HG02763 (cell line): ENCODE measurements around the gene DIP2B.

Experiments used
- ATAC-seq: cut with Tn5 transposase; IDR thresholded peaks from one replicate; pipeline ENCODE4 v1.9.1; 2021; ENCODE audit warnings: mild to moderate bottlenecking, moderate library complexity; ENCODE audit not compliant: unreplicated experiment

DIP2B gene

GRCh38 chr12:50633955-50634354, 129.2 kb downstream of the DIP2B start:
- ATAC-seq = no peak

- no peak for ATAC-seq
These were observed 129.6 kb downstream of the DIP2B start for GRCh38 chr12:50634379-50634778.

- no peak for ATAC-seq
These were observed 130.6 kb downstream of the DIP2B start for GRCh38 chr12:50635364-50635763.

GRCh38 chr12:50635857-50636256, 131.1 kb downstream of the DIP2B start:
- no peak for ATAC-seq

- ATAC-seq = no peak
These were observed 131.7 kb downstream of the DIP2B start for GRCh38 chr12:50636505-50636904.

GRCh38 chr12:50637870-50638481, 133.2 kb downstream of the DIP2B start:
- no peak for ATAC-seq

DNA sequence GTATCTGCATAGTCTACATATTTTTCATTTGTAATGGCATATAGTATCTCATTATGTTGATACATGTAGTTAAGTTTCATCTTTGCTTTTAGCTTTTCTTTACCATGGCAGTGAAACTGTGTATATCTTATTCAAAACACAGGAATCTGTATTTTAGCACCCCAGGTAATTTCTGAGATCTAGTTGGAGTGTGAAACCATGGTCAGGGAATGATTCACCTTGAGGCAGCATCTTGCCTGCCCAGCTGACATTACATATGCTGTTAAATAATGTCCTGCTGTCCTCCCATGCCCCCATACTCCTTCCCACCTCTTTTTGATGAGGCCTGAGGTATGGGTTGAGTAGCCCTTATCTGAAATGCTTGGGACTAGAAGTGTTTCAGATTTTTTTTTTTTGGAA, 133.7 kb downstream of the DIP2B start:
- no peak for ATAC-seq

DNA sequence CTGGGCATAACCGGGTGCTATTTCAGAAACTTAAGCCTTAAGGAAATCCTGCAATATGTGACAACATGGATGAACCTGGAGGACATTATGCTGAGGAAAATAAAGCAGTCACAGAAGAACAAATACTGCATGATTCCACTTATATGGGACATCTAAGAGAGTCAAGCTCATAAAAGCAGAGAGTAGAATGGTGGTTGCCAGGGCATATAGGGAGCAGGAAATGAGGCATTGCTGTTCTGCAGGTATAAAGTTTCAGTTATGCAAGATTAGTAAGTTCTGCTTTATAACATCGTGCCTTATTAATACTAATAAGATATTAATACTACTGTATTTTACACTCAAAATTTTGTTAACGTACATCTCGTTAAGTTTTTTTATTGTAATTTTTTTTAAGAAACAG, 134.9 kb downstream of the DIP2B start:
- no peak for ATAC-seq

GRCh38 chr12:50640321-50640939, 135.6 kb downstream of the DIP2B start:
- ATAC-seq = no peak

- no peak for ATAC-seq
These were observed 136.8 kb downstream of the DIP2B start for GRCh38 chr12:50641566-50641965.

DNA sequence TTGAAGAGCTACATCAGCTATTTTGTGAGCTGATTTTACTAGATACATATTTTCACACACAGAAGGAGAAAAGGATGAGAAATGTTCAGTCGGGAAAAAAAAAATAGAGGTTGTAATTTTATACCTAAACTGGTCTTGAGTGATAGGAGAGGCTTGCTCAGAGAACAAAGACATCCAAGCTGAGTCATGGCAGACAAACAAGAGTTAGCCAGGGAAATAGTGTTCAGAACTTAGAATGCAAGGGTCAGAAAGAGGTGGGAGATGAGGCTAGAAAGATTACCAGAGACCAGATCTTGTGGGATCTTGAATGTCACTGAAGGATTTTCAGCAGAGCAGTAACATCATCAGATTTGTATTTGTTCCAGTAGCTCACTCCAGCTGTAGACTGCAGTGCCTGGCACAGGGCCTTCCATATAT, 137.3 kb downstream of the DIP2B start:
- ATAC-seq = no peak

GRCh38 chr12:50642761-50643160, 138.0 kb downstream of the DIP2B start:
- ATAC-seq = no peak

GRCh38 chr12:50647031-50647430, 142.2 kb downstream of the DIP2B start:
- no peak for ATAC-seq

GRCh38 chr12:50647479-50647878, 142.7 kb downstream of the DIP2B start:
- no peak for ATAC-seq

DNA sequence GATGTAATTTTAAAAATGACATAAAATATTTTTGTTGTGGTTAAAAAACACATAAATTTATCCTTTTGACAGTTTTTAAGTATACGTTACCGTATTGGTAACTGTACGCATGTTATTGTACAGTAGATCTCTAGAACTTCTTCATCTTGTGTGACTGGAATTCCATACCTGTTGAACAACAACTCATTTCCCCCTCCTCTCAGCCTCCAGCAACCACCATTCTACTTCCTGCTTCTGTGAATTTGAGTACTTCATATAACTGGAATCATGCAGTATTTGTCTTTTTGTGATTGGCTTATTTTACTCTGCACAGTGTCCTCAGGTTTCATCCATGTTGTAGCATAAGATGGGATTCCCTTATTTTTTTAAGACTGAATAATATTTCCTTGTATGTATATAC, 145.5 kb downstream of the DIP2B start:
- no peak for ATAC-seq

- ATAC-seq = no peak
These were observed 150.7 kb downstream of the DIP2B start for GRCh38 chr12:50655374-50655921.

GRCh38 chr12:50659260-50659659, 154.5 kb downstream of the DIP2B start:
- no peak for ATAC-seq

DNA sequence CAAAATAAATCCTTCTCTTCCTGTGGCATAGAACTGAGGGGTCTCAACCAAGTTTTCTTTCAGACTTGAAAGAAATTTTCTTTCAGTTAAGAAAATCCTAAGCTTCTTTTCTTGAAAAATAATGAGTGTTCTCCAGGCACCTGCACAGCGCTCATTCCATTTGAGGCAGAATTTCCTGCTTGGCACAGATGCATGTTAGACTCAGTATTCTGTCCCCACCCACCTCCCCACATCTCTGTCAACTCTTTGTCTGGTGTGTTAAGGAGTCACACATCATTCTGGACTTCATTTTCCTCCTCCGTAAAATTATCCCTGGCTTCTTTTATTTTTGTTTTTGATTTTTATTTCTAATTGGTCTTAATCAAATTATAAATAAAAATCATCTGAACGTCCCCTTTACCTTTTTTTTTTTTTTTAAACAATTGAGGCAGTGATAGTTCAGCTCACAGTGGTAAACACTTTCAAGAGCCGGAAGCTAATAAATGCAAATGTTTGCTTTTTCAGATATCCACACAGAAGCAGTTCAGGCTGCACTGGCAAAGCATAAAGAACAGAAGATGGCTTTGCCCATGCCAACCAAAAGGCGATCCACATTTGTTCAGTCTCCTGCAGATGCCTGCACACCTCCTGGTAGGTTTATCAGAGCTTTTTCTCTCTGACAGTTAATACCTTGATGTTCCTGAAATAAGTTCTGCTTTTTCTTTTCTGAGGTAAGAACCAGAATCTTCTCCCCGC, 155.1 kb downstream of the DIP2B start:
- no peak for ATAC-seq

DNA sequence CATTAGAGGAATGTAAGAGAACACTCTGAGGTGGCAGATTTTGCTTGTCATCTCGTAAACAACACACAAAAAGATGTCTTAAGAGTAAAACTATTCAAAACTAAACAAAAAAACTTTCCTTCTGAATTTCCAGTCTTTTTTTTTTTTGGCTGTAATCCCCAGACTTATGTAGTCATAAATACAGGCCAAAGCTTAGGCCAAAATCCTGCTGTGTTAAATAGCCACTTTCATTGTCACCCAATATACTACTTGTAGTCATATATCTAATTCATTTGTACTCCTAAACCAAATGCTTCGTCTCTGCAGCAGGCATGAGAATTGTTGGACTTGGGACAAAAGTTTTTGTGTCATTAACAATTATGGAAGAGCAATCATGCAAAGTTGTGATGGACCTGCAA, 155.6 kb downstream of the DIP2B start:
- ATAC-seq = no peak

GRCh38 chr12:50661300-50662115, 156.7 kb downstream of the DIP2B start:
- ATAC-seq = peak; percentile 38

GRCh38 chr12:50662116-50662510, 157.3 kb downstream of the DIP2B start:
- ATAC-seq = no peak
